CD4-positive, alpha-beta T cell treated with Interleukin-10 for 1 hour (primary cell): ENCODE results near the gene TAF10.

ENCODE experiments used
- DNase-seq: peaks from one replicate; pipeline ENCODE4 v3.0.0-alpha.2; 2020

The TAF10 gene

GRCh38 chr11:6607190-6607795 lies 4.7 kb downstream of the TAF10 start:
- no peak for DNase-seq

- peak; percentile 69 for DNase-seq
Measured at GRCh38 chr11:6606471-6607189, 5.4 kb downstream of the TAF10 start.

- DNase-seq = no peak
Measured at GRCh38 chr11:6604790-6605189, 7.2 kb downstream of the TAF10 start.

- peak; percentile 72 for DNase-seq
Measured at GRCh38 chr11:6604081-6604626, 7.9 kb downstream of the TAF10 start.

- DNase-seq = peak; percentile 93
Measured at GRCh38 chr11:6603287-6604080, 8.5 kb downstream of the TAF10 start, which contains the start of the genes ILK and RRP8. ILK (plus strand) TSS chr11:6603774; CDS start chr11:6604272, 498 bp downstream. RRP8 (minus strand) TSS chr11:6603616; CDS start chr11:6603502, 114 bp downstream.

GRCh38 chr11:6602096-6602940 lies 9.7 kb downstream of the TAF10 start:
- DNase-seq = no peak

- DNase-seq = no peak
Measured at GRCh38 chr11:6601041-6601461, 11.0 kb downstream of the TAF10 start.

- no peak for DNase-seq
Measured at GRCh38 chr11:6599881-6600390, 12.1 kb downstream of the TAF10 start.

GRCh38 chr11:6599449-6599848 lies 12.6 kb downstream of the TAF10 start:
- DNase-seq = no peak

GRCh38 chr11:6598555-6598954 lies 13.5 kb downstream of the TAF10 start:
- no peak for DNase-seq

- DNase-seq = no peak
Measured at GRCh38 chr11:6596239-6596877, 15.7 kb downstream of the TAF10 start.

GRCh38 chr11:6594142-6594768 lies 17.8 kb downstream of the TAF10 start:
- DNase-seq = no peak

- no peak for DNase-seq
Measured at GRCh38 chr11:6588018-6588417, 24.0 kb downstream of the TAF10 start.

- DNase-seq = no peak
Measured at GRCh38 chr11:6587360-6587953, 24.6 kb downstream of the TAF10 start.

GRCh38 chr11:6586434-6587359 lies 25.3 kb downstream of the TAF10 start:
- DNase-seq = no peak

- no peak for DNase-seq
Measured at GRCh38 chr11:6584528-6584927, 27.5 kb downstream of the TAF10 start.

GRCh38 chr11:6583584-6583983 lies 28.4 kb downstream of the TAF10 start:
- no peak for DNase-seq

GRCh38 chr11:6579681-6580080 lies 32.3 kb downstream of the TAF10 start:
- no peak for DNase-seq

- DNase-seq = no peak
Measured at GRCh38 chr11:6578134-6578533, 33.9 kb downstream of the TAF10 start.
